Measurements from ENCODE around the gene WIPF1.

DNA sequence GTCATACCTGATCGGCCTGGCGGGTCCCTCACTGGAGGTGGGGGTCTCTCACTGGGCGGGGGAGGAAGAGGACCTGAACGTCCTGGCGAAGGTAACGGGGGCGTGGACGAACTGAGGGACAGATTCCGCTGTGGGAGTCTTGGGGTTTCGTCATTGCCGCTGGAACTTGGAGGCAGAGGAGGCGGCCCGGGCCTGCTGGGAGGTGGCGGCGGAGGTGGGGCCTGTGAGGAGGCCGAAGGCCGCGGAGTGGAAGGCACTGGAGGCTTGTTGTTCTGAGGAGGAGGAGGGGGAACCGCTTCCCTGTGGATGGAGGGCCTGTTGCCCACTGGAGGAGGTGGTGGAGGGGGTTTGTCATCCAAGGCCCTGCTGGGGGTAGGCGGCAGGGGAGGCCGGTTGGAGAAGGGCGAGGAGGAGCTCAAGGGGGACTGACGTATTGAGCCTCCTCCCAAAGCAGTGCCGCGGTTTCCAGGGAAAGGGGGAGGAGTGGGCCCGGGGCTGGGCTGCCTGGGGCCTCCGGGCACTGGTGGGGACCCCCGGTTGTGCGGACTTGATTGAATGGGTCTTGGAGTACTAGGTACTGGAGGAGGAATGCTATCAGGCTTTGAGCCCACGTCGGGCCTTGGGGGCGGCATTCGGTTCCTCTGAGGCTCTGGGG is 25.8 kb downstream of the WIPF1 start:
- TF ChIP-seq GATA2 (IDR thresholded peaks at IDR 0.05; ENCODE audit: insufficient read depth, insufficient read length, low read depth, low read length) (no peak), CTCF (IDR thresholded peaks at IDR 0.05; ENCODE audit: extremely low read depth in 1 of 2, insufficient read depth in 1 of 2, low read depth in 1 of 2, low read length in 2 of 2) (no peak), POLR2A (IDR thresholded peaks at IDR 0.05; ENCODE audit: low read depth, low read length) (no peak)

Data from endothelial cell of umbilical vein (primary cell).